Mucosa of stomach (tissue), 1 donor: Measurements from ENCODE around the gene SPEM1.

Experiments used
- H3K27me3 ChIP-seq: one replicate; pipeline ENCODE4 v1.7.0; 2013; ENCODE audit warnings: mild to moderate bottlenecking, low read length; ENCODE audit not compliant: control insufficient read depth, insufficient read depth
- H3K36me3 ChIP-seq: one replicate; pipeline ENCODE4 v1.7.0; 2013; ENCODE audit warnings: low read length; ENCODE audit not compliant: control insufficient read depth, insufficient read depth
- H3K4me1 ChIP-seq: one replicate; pipeline ENCODE4 v1.7.0; 2013; ENCODE audit warnings: mild to moderate bottlenecking, low read length; ENCODE audit not compliant: control insufficient read depth, insufficient read depth
- H3K4me3 ChIP-seq: one replicate; pipeline ENCODE4 v1.7.0; 2013; ENCODE audit warnings: low read length
- H3K9ac ChIP-seq: one replicate; pipeline ENCODE4 v1.7.0; 2013; ENCODE audit warnings: mild to moderate bottlenecking, low read length, moderate library complexity
- H3K9me3 ChIP-seq: one replicate; pipeline ENCODE4 v1.7.0; 2013; ENCODE audit warnings: mild to moderate bottlenecking, low read length, moderate library complexity; ENCODE audit not compliant: control insufficient read depth
- donor health status: Pancreatic carcinoma.

The SPEM1 gene

DNA sequence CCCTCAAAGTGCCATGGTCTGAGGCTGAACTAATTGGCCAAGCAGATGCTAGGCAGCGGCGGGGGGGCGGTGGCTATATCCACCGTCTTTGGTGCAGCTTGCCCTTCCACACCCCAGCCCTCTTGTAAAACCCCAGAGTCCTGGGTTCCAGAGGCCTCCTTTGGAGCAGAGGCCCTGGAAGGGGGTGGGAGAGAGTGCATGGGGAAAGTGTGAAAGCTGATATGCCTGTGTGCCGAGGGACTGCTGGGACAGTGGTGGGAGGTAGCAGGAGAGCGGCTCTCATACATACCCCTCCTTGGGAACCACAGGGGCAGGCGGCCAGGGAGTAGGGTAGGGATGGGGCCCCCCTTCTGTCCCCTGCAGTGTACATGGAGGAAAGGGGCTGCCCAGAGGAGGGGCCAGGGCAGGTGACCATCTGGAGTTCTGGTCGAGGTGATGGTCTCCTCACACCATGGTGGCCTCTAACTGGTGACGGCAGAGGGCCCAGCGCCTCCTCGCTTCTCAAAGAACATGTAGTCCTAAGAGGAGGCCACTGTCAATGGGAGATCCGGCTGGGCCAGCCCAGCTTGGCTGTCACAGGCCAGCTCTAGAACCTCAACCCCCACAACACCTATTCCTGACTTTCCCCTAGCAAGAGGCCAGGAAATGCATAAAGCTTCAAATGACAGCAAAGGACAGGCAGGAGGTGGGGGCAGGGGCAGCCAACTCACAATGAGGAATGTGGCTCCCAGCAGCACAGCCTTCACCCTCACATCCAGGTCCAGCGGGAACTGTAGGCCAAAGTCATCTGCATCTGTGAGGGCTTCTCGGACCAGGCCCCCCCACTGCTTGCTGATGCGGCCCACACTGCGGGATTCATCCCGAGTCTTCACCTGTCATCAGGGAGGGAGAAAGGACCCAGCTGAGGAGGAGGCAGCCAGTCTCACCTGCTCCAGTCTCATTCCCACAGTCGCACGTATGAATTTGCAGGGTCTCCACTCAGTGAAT, 29.9 kb upstream of the SPEM1 start:
- H3K36me3 ChIP-seq: peaks cover 11% of the 10 kb centered on the region
- H3K4me1 ChIP-seq: peaks cover 12% of the 10 kb centered on the region
- H3K9me3 ChIP-seq: no peaks in the 10 kb centered on the region
- no peak overlapping the region for H3K9ac ChIP-seq
- H3K27me3 ChIP-seq: no peaks in the 10 kb centered on the region
- H3K4me3 ChIP-seq: no peak overlapping the region

DNA sequence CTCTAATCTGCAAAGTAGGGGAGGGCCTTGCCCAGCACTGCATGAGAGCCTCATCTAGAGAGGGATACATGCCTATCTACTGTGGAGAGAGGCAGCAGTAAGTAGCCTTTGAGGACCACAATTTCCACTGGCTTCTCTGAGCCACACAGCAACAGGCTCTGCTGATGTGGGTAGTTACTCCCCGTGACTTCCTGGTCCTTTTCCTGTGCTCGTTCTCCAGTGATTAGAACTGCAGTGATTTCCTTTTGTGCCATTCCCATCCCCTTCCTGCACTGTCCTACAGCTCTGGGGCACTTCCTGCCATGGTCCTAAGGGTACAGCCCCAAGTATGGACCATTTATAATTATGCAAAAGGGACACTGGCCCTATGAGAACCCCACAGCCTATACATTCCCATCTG, 28.8 kb upstream of the SPEM1 start:
- Histone ChIP-seq H3K27me3 (no peaks in the 10 kb centered on the region), H3K4me3 (no peak overlapping the region), H3K36me3 (peaks cover 11% of the 10 kb centered on the region), H3K9ac (no peak overlapping the region), H3K4me1 (peaks cover 12% of the 10 kb centered on the region), H3K9me3 (no peaks in the 10 kb centered on the region)

DNA sequence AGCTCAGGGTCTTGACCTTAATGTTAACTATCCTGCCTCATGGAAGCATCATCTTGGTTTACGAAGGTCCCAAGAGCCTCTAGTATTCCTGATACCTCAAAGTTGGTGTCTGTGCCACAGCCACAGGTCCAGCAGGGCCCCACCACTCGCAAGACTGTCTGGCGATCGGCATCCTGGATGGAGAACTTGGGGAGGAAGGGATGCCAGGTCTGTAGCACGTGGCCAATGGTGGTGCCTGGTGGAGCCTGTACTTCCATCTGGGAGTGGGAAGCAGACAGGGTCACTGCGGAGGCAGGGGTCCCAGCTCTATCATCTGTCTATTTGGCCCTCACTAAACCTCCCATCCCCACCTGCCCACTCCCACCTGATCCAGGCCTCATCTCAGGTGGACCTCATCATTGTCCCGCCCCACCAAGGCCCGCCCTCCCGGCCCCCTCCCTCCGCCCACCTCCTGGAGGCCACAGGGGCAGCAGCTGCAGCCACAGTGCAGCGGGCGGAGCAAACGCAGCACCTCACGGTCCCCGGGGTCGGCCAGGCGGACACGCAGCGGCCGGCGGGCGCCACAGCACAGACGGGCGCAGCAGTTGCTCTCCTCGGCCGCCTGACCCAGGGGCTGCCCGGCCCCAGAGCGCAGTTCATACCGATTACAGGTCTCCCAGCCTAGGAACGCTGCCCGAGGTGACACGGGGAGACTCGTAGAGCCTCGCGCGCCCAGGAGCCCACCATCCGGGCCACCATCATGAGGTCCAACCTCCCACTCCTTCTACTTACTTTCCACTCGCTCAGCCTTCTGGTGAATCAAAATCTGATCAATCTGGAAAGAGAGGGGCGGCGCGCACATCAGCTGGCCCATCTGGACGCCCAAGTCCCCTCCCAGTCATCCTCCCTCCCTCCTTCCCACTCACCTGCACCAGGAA, 27.2 kb upstream of the SPEM1 start:
- Histone ChIP-seq H3K27me3 (no peaks in the 10 kb centered on the region), H3K36me3 (peaks cover 11% of the 10 kb centered on the region), H3K9ac (peak overlapping the region; percentile 64), H3K4me3 (no peak overlapping the region), H3K9me3 (no peaks in the 10 kb centered on the region), H3K4me1 (peaks cover 12% of the 10 kb centered on the region)

DNA sequence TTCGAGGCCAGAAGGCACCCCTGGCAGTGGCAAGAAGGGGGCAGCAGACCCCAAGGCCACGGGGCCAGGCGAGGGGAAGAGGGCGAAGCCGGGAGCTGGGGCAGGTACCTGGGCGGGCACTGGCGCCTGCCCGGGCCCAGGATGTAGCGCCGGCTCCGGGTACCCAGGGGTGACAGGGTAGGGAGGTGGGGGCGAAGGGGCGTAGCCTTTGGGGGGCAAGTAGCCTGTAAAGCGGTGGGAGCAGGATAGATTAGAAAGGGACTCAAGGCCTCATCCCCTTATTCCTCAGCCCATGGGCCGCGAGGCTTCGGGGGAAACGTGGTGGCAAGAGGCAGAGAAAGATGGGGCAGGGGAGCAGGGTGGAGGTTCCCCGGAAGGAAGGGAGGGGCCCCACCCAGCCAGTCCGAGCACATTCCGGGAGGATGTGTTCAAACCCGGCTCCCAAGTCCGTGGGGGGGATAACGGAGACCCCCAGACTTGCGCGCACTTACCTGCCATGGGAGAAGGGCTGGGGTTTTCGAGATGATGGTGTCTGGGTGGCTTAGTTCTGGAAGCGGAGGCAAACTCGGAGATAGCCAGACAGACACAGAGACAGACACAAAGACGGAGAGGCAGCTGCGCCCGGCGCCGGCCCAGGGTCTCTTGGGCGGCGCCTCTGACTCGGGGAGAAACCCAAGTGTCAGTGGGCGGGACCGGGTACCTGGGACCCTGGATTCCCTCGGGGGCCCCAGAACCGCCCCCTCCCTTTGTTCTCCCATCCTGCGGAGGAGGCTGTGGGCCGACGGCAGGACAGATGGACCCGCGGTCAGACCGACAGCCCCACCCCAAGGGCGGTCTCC, 26.3 kb upstream of the SPEM1 start:
- H3K4me3 ChIP-seq: peak overlapping the region; percentile 77
- no peaks in the 10 kb centered on the region for H3K9me3 ChIP-seq
- peaks cover 8% of the 10 kb centered on the region for H3K36me3 ChIP-seq
- peak overlapping the region; percentile 64 for H3K9ac ChIP-seq
- peaks cover 12% of the 10 kb centered on the region for H3K4me1 ChIP-seq
- no peaks in the 10 kb centered on the region for H3K27me3 ChIP-seq

DNA sequence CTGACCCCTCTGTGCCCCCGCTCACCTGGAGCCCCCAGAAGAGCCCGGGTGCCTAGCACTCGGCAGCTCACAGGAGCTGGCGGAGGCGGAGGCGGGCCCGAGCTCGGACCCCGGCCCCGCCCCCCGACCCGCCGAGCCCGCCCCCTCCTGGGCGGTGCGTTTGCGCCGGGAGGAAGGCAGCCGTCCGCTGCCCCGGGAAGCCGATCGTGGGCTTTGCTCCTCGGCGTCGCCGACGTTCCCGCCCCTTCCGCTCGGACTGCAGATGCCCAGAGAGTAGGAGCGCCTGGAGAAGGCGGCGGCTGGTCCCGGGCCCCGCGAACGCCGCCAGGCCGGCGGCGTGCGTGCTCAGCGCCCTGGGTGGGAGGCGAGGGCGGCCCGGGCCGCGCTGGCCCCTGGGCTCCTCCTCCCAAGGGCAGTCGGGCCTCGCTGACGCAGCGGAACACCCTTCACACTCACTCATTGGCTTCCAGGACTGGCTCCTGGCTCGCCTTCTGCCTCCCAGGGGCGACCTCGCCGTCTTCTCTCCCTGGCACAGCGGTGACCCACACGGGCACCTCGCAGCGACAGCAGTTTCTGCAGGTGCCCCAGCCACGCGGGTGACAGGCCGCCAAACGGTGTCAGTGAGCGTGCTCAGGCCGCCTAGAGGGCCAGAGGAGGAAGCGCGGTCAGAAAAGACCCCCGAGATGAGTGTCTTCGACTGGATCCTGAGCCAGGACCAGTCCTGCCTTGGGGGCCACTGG, 25.5 kb upstream of the SPEM1 start, which contains the start of gene PLSCR3:
PLSCR3 (minus strand) TSS at position 74 of the 740 bp plus-strand sequence. CDS start 415 bp downstream, outside the sequence.
- Histone ChIP-seq H3K27me3 (no peaks in the 10 kb centered on the region), H3K36me3 (no peaks in the 10 kb centered on the region), H3K4me3 (peak within 1 kb of the TSS; percentile 77), H3K4me1 (peaks cover 12% of the 10 kb centered on the region), H3K9ac (peak within 1 kb of the TSS; percentile 64), H3K9me3 (no peaks in the 10 kb centered on the region)

DNA sequence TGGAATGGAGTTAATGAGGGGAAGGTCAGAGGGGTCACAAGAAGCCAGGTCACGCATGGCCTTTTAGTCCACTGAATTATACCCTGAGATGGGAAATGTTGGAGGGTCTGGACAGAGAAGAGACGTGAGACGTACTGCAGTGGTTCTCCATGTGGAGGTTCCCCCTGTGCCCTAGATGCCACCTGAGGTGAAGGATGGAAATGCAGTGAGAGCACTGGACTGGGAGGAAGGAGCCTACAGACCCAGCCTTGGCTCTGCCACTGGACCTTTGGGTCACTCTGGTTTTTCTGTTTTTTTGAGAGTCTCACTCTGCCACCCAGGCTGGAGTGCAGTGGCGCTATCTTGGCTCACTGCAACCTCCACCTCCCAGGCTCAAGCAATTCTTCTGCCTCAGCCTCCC, 24.0 kb upstream of the SPEM1 start:
- H3K9me3 ChIP-seq: no peaks in the 10 kb centered on the region
- no peak overlapping the region for H3K9ac ChIP-seq
- H3K27me3 ChIP-seq: no peaks in the 10 kb centered on the region
- H3K36me3 ChIP-seq: no peaks in the 10 kb centered on the region
- no peak overlapping the region for H3K4me3 ChIP-seq
- H3K4me1 ChIP-seq: peaks cover 12% of the 10 kb centered on the region

DNA sequence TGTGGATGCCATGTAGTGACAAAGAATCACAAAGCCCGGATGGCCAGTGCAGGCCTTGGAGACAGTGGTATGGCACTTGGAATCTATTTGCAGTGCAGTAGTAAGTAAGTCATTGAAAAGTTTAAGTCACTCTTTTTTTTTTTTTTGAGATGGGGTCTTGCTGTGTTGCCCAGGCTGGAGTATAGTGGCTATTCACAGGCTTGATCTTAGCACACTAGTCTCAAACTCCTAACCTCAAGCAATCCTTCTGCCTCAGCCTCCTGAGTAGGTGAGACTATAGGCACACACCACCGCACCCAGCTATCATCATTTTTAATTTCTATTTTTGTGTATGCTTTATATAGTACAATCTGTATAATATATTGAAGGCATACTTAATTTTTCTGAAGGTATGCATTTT, 21.5 kb upstream of the SPEM1 start:
- no peak overlapping the region for H3K4me3 ChIP-seq
- H3K9me3 ChIP-seq: no peaks in the 10 kb centered on the region
- H3K27me3 ChIP-seq: no peaks in the 10 kb centered on the region
- H3K36me3 ChIP-seq: no peaks in the 10 kb centered on the region
- H3K4me1 ChIP-seq: peaks cover 17% of the 10 kb centered on the region
- H3K9ac ChIP-seq: no peak overlapping the region

DNA sequence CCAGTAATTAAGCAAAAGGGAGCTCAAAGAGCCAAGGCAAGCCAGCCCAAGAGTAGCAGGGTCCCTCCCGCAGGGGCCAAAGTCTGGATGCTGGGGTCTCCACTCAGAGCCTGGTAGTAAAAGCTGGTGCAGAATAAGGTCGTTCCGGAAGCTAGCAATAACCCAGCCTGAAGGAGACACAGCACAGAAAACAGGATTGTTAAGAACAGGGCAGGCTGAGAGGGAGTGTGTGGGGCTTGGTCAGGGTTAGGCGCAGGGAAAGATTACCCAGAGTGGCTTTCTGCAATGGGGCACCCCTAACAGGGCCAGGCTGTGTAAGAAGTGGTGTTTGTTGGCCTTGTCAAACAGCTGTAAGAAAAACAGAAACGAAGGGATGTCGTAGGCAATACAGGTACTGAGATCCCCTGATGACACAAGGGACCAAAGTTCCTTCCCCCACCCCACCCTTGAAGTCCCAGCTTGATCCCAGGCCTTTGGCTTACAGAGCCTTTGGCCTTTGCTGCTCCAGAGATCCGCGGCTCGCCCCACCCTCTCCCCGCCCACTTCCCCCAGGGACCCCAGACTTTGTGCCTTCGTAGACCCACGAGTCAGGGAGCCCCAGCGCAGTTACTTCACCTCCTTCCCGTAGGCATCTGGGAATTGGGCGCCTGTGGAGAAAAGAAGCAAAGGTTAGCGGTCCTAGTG, 16.9 kb upstream of the SPEM1 start:
- Histone ChIP-seq H3K9me3 (no peaks in the 10 kb centered on the region), H3K36me3 (no peaks in the 10 kb centered on the region), H3K9ac (peak overlapping the region; percentile 70), H3K4me3 (peak overlapping the region; percentile 10), H3K27me3 (peaks cover 23% of the 10 kb centered on the region), H3K4me1 (peaks cover 8% of the 10 kb centered on the region)

DNA sequence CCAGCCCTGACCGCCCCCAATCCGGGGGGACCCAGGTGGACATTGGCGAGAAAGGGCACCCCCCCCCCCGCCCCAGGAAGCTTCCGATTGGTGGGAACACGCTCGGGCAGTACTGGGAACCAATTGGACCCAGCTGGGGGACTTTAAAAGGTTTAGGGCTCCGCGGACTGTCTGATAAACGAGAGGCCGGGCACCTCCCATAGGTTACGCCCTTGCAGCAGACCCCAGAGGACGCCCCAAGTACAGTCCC, 16.5 kb upstream of the SPEM1 start:
- H3K9me3 ChIP-seq: no peaks in the 10 kb centered on the region
- H3K4me1 ChIP-seq: peaks cover 8% of the 10 kb centered on the region
- H3K4me3 ChIP-seq: peak overlapping the region; percentile 10
- peaks cover 23% of the 10 kb centered on the region for H3K27me3 ChIP-seq
- no peaks in the 10 kb centered on the region for H3K36me3 ChIP-seq
- peak overlapping the region; percentile 70 for H3K9ac ChIP-seq

DNA sequence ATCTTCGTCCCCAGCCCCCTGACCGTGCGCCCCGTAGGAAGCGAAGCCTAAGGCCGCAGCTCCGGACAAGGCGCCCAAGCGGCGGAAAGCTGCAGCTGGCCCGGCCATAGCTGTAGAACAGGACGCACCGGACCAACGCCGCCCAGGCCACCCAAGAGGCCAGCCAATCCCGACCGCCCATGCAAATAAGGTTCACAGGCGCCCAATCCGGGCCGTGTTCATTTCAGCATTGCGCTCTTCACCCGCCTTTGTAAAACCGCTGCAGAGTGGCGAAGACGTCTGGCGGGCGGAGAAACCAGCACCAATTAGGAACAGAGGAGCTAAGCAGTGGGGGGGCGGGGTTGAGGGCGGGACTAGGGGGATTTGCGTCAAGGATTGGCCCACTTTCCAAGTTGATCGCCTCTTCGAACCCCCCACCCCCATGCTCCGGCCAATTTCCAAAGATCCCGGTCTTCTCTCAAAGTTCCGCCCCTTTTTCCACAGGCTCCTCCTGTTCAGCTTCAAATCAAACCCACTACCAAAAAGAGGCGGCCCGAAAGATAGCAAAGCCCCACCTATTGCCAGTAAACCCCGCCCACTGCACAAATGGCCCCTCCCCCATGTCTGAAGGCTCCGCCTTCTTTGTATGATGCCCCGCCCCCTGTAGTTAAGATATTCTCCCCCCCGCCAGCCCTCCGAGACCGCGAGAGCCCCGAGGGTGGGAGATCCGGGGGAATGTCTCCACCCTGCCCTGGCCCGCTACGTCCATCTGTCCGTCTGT, 16.0 kb upstream of the SPEM1 start, which contains the start of gene TMEM256:
TMEM256 (minus strand) TSS at position 121 of the 760 bp plus-strand sequence; CDS start at position 108, 13 bp downstream.
- Histone ChIP-seq H3K4me3 (peak within 1 kb of the TSS; percentile 28), H3K9me3 (no peaks in the 10 kb centered on the region), H3K9ac (peak within 1 kb of the TSS; percentile 70), H3K36me3 (no peaks in the 10 kb centered on the region), H3K4me1 (peaks cover 8% of the 10 kb centered on the region), H3K27me3 (peaks cover 23% of the 10 kb centered on the region)
